Measurements from ENCODE around the gene CDK13. TPM values are rescaled to one million over a fixed set of nuclear protein-coding genes. Genes with fewer than 3 reads are reported as not detected.
A peak's percentile ranks its signal among the peaks of the same experiment; 100 is the strongest.

The CDK13 gene
- total RNA-seq, 2 experiments from 2014 or later = 135 to 138 TPM

DNA sequence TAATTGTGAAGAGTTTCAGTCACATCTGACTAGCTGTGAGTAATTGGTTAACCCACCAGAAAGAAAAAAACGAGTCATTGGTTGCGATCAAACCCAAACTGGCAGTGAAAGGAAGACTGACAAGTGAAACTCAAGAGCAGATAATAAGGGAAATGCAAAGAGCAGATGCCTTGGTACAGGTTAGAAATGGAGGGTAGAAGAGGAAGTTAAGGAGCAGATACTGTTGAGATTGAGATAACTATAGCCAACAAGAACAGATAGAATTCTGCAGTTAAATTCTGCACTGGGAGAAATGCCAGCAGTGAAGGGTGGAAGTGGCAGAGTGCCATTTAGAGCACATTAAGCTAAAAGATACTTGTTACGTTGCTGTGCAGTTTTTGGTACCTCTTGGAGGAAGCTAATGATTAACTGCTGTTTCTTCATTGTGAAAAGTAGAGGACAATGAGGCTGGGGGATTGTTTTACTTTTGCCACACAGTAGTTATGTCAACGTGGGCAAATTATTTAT, 65.8 kb downstream of the CDK13 start:
- CTCF ChIA-PET = no interaction called here
- H3K4me3 ChIP-seq (ENCODE audit: low read length) = no peak overlapping the region
- Mint-ChIP-seq H3K27me3 (no peaks in the 10 kb centered on the region), H3K27ac (peak overlapping the region; percentile 6), H3K36me3 (ENCODE audit: low read depth) (peaks cover 57% of the 10 kb centered on the region), H3K4me3 (no peak overlapping the region), H3K4me1 (ENCODE audit: low read depth) (peaks cover 25% of the 10 kb centered on the region), H3K9me3 (no peaks in the 10 kb centered on the region)
- TF ChIP-seq, protein P1, sequence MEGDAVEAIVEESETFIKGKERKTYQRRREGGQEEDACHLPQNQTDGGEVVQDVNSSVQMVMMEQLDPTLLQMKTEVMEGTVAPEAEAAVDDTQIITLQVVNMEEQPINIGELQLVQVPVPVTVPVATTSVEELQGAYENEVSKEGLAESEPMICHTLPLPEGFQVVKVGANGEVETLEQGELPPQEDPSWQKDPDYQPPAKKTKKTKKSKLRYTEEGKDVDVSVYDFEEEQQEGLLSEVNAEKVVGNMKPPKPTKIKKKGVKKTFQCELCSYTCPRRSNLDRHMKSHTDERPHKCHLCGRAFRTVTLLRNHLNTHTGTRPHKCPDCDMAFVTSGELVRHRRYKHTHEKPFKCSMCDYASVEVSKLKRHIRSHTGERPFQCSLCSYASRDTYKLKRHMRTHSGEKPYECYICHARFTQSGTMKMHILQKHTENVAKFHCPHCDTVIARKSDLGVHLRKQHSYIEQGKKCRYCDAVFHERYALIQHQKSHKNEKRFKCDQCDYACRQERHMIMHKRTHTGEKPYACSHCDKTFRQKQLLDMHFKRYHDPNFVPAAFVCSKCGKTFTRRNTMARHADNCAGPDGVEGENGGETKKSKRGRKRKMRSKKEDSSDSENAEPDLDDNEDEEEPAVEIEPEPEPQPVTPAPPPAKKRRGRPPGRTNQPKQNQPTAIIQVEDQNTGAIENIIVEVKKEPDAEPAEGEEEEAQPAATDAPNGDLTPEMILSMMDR (IDR thresholded peaks at IDR 0.05) = no peak
- POLR2A ChIA-PET = interaction anchor here (1.0 to 1.8 kb wide), 2 partner anchors 64 to 68 kb away, joined by 3 read pairs; no protein-coding TSS in a partner anchor
- DNase-seq (no peak), ATAC-seq (ENCODE audit: poor library complexity) (no peak)
- H3K9me3 ChIP-seq (ENCODE audit: control insufficient read depth in 1 of 2, insufficient read depth in 1 of 2, low read length in 2 of 2) = no peaks in the 10 kb centered on the region
- peaks cover 13% of the 10 kb centered on the region for H3K36me3 ChIP-seq (ENCODE audit: insufficient read depth, low read length)
- H3K27ac ChIP-seq (ENCODE audit: low read depth in 1 of 2, low read length in 2 of 2) = no peak overlapping the region
- no peaks in the 10 kb centered on the region for H3K27me3 ChIP-seq (ENCODE audit: control insufficient read depth in 1 of 2, insufficient read depth in 2 of 2, low read length in 2 of 2)
- intact Hi-C loops (cut with DNase I, micrococcal nuclease) = no loop called here
- H3K4me1 ChIP-seq (ENCODE audit: insufficient read depth, low read length) = no peaks in the 10 kb centered on the region

DNA sequence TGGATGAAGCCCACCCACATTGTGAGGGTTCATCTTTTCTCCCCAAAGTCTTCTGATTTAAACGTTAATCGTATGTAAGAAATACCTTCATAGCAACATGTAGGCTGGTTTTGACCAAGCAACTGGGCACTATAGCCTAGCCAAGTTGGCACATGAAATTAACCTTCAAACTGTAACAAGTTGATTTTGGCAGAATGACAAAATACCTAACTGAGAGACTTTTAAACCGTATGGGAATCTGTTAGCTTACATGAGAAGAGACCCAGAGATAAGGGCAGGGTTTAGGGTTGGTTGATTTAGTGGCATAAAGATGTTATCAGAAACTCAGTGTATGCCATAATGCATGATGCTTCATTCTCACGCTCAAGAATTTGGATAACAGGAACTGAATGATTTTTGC, 69.5 kb downstream of the CDK13 start:
- TF ChIP-seq, protein P1 (IDR thresholded peaks at IDR 0.05) = no peak
- H3K27me3 ChIP-seq (ENCODE audit: control insufficient read depth in 1 of 2, insufficient read depth in 2 of 2, low read length in 2 of 2) = no peaks in the 10 kb centered on the region
- ATAC-seq (ENCODE audit: poor library complexity) (no peak), DNase-seq (no peak)
- peaks cover 38% of the 10 kb centered on the region for H3K4me1 Mint-ChIP-seq (ENCODE audit: low read depth)
- no peak overlapping the region for H3K27ac Mint-ChIP-seq
- no peaks in the 10 kb centered on the region for H3K9me3 Mint-ChIP-seq
- H3K4me3 ChIP-seq (ENCODE audit: low read length) = no peak overlapping the region
- POLR2A ChIA-PET = no interaction called here
- H3K4me1 ChIP-seq (ENCODE audit: insufficient read depth, low read length) = no peaks in the 10 kb centered on the region
- H3K36me3 Mint-ChIP-seq (ENCODE audit: low read depth) = peaks cover 63% of the 10 kb centered on the region
- no peak overlapping the region for H3K4me3 Mint-ChIP-seq
- CTCF ChIA-PET = no interaction called here
- intact Hi-C loops (cut with DNase I, micrococcal nuclease) = no loop called here
- peaks cover 18% of the 10 kb centered on the region for H3K36me3 ChIP-seq (ENCODE audit: insufficient read depth, low read length)
- no peaks in the 10 kb centered on the region for H3K9me3 ChIP-seq (ENCODE audit: control insufficient read depth in 1 of 2, insufficient read depth in 1 of 2, low read length in 2 of 2)
- H3K27me3 Mint-ChIP-seq = no peaks in the 10 kb centered on the region
- H3K27ac ChIP-seq (ENCODE audit: low read depth in 1 of 2, low read length in 2 of 2) = no peak overlapping the region

DNA sequence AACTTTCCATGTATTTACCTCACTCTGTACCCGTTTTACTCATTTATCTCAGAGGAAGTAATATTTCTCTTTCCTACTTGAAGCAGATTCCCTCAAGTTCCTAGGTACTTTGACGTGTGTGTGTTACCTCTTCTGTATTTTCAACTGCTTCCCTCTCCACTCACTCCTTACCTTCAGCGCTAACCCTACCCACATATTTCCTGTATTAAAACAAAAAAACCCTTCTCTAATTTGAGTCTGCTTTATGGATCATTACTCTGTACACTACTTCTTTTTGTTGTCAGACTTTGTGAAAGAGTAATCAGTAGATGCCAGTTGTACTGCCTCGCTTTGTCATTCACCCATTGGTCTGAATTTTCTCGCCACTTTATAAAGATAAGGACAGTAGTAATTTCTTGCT, 74.0 kb downstream of the CDK13 start:
- TF ChIP-seq, protein P1 (IDR thresholded peaks at IDR 0.05) = no peak
- CTCF ChIA-PET = no interaction called here
- H3K9me3 Mint-ChIP-seq = no peaks in the 10 kb centered on the region
- Histone ChIP-seq H3K36me3 (ENCODE audit: insufficient read depth, low read length) (peaks cover 17% of the 10 kb centered on the region), H3K4me3 (ENCODE audit: low read length) (no peak overlapping the region), H3K27me3 (ENCODE audit: control insufficient read depth in 1 of 2, insufficient read depth in 2 of 2, low read length in 2 of 2) (no peaks in the 10 kb centered on the region), H3K4me1 (ENCODE audit: insufficient read depth, low read length) (no peaks in the 10 kb centered on the region), H3K27ac (ENCODE audit: low read depth in 1 of 2, low read length in 2 of 2) (no peak overlapping the region), H3K9me3 (ENCODE audit: control insufficient read depth in 1 of 2, insufficient read depth in 1 of 2, low read length in 2 of 2) (no peaks in the 10 kb centered on the region)
- intact Hi-C loops (cut with DNase I, micrococcal nuclease) = no loop called here
- ATAC-seq (ENCODE audit: poor library complexity) (no peak), DNase-seq (no peak)
- peaks cover 28% of the 10 kb centered on the region for H3K4me1 Mint-ChIP-seq (ENCODE audit: low read depth)
- H3K27me3 Mint-ChIP-seq = no peaks in the 10 kb centered on the region
- H3K36me3 Mint-ChIP-seq (ENCODE audit: low read depth) = peaks cover 62% of the 10 kb centered on the region
- POLR2A ChIA-PET = no interaction called here
- H3K4me3 Mint-ChIP-seq = no peak overlapping the region
- H3K27ac Mint-ChIP-seq = peak overlapping the region; percentile 37
